ENCODE results near the gene SETD7.

The SETD7 gene

GRCh38 chr4:139584013-139584412, 28.0 kb upstream of the SETD7 start:
- Histone ChIP-seq H3K9me2 (ENCODE audit: low read depth, low read length) (no peaks in the 10 kb centered on the region), H3K9ac (ENCODE audit: low read length) (no peak overlapping the region), H3K9me3 (ENCODE audit: low read length) (no peaks in the 10 kb centered on the region), H3F3A (ENCODE audit: insufficient read depth, low read length) (no peaks in the 10 kb centered on the region), H3K4me2 (ENCODE audit: low read length) (no peak overlapping the region), H3K27me3 (ENCODE audit: insufficient read depth, low read length) (no peaks in the 10 kb centered on the region; the same call in 1 of the 2 replicates), H3K27ac (ENCODE audit: low read depth, low read length, poor library complexity, severe bottlenecking) (no peak overlapping the region), H2AFZ (ENCODE audit: low read length) (no peak overlapping the region), H3K79me2 (ENCODE audit: insufficient read depth, low read length) (no peaks in the 10 kb centered on the region), H3K36me3 (ENCODE audit: insufficient read depth, low read length) (no peaks in the 10 kb centered on the region), H3K4me3 (ENCODE audit: low read depth, low read length, poor library complexity, severe bottlenecking) (no peak overlapping the region), H3K4me1 (ENCODE audit: insufficient read depth, low read length, severe bottlenecking) (no peaks in the 10 kb centered on the region), H4K20me1 (ENCODE audit: insufficient read depth, low read length) (no peaks in the 10 kb centered on the region)
- TF ChIP-seq CTCF (IDR thresholded peaks at IDR 0.05; ENCODE audit: low read length) (no peak), EZH2 (IDR thresholded peaks at IDR 0.05; ENCODE audit: borderline replicate concordance, low read length) (no peak)

GRCh38 chr4:139582044-139582443, 26.0 kb upstream of the SETD7 start:
- H3K36me3 ChIP-seq (ENCODE audit: insufficient read depth, low read length): no peaks in the 10 kb centered on the region
- no peak overlapping the region for H3K4me3 ChIP-seq (ENCODE audit: low read depth, low read length, poor library complexity, severe bottlenecking)
- no peak overlapping the region for H3K27ac ChIP-seq (ENCODE audit: low read depth, low read length, poor library complexity, severe bottlenecking)
- no peaks in the 10 kb centered on the region for H3K4me1 ChIP-seq (ENCODE audit: insufficient read depth, low read length, severe bottlenecking)
- H4K20me1 ChIP-seq (ENCODE audit: insufficient read depth, low read length): no peaks in the 10 kb centered on the region
- no peaks in the 10 kb centered on the region for H3K9me3 ChIP-seq (ENCODE audit: low read length)
- no peak overlapping the region for H2AFZ ChIP-seq (ENCODE audit: low read length)
- no peaks in the 10 kb centered on the region for H3K9me2 ChIP-seq (ENCODE audit: low read depth, low read length)
- no peaks in the 10 kb centered on the region for H3K79me2 ChIP-seq (ENCODE audit: insufficient read depth, low read length)
- no peak overlapping the region for H3K4me2 ChIP-seq (ENCODE audit: low read length)
- TF ChIP-seq EZH2 (IDR thresholded peaks at IDR 0.05; ENCODE audit: borderline replicate concordance, low read length) (no peak), CTCF (IDR thresholded peaks at IDR 0.05; ENCODE audit: low read length) (peak; percentile 15; the same call in 1 of the 2 replicates)
- no peaks in the 10 kb centered on the region for H3F3A ChIP-seq (ENCODE audit: insufficient read depth, low read length)
- H3K9ac ChIP-seq (ENCODE audit: low read length): no peak overlapping the region
- H3K27me3 ChIP-seq (ENCODE audit: insufficient read depth, low read length): no peaks in the 10 kb centered on the region

- TF ChIP-seq CTCF (IDR thresholded peaks at IDR 0.05; ENCODE audit: low read length) (no peak), EZH2 (IDR thresholded peaks at IDR 0.05; ENCODE audit: borderline replicate concordance, low read length) (no peak)
- H3K9ac ChIP-seq (ENCODE audit: low read length): no peak overlapping the region
- no peaks in the 10 kb centered on the region for H4K20me1 ChIP-seq (ENCODE audit: insufficient read depth, low read length)
- H3K36me3 ChIP-seq (ENCODE audit: insufficient read depth, low read length): no peaks in the 10 kb centered on the region
- no peaks in the 10 kb centered on the region for H3K9me3 ChIP-seq (ENCODE audit: low read length)
- H3K4me2 ChIP-seq (ENCODE audit: low read length): no peak overlapping the region
- no peak overlapping the region for H2AFZ ChIP-seq (ENCODE audit: low read length)
- no peaks in the 10 kb centered on the region for H3K79me2 ChIP-seq (ENCODE audit: insufficient read depth, low read length)
- H3K27ac ChIP-seq (ENCODE audit: low read depth, low read length, poor library complexity, severe bottlenecking): no peak overlapping the region
- no peaks in the 10 kb centered on the region; the same call in 1 of the 2 replicates for H3K27me3 ChIP-seq (ENCODE audit: insufficient read depth, low read length)
- H3F3A ChIP-seq (ENCODE audit: insufficient read depth, low read length): no peaks in the 10 kb centered on the region
- no peaks in the 10 kb centered on the region for H3K4me1 ChIP-seq (ENCODE audit: insufficient read depth, low read length, severe bottlenecking)
- no peaks in the 10 kb centered on the region for H3K9me2 ChIP-seq (ENCODE audit: low read depth, low read length)
- H3K4me3 ChIP-seq (ENCODE audit: low read depth, low read length, poor library complexity, severe bottlenecking): no peak overlapping the region
Measured at GRCh38 chr4:139581096-139581495, 25.1 kb upstream of the SETD7 start.

Measured in OCI-LY1 (cell line).